SK-N-DZ (cell line): ENCODE results near the gene SUMO3.
A peak's percentile ranks its signal among the peaks of the same experiment; 100 is the strongest.

Experiments used
- DNase-seq: peaks from one replicate; pipeline ENCODE4 v3.0.0-alpha.2; 2015; ENCODE audit warnings: low spot score

Gene SUMO3

GRCh38 chr21:44803651-44804050, 14.2 kb downstream of the SUMO3 start:
- no peak for DNase-seq

GRCh38 chr21:44802396-44803153, 15.3 kb downstream of the SUMO3 start:
- DNase-seq, result no peak

GRCh38 chr21:44801468-44802395, 16.1 kb downstream of the SUMO3 start, which contains the start of gene UBE2G2:
Gene UBE2G2, minus strand, starts transcription at chr21:44801820. Its CDS starts 72 bp downstream, at chr21:44801748.
- peak; percentile 77 for DNase-seq

- peak; percentile 17 for DNase-seq
These were observed 16.8 kb downstream of the SUMO3 start for GRCh38 chr21:44800971-44801467.

- DNase-seq, result peak; percentile 36
These were observed 17.8 kb downstream of the SUMO3 start for GRCh38 chr21:44800103-44800502.

GRCh38 chr21:44799646-44800045, 18.2 kb downstream of the SUMO3 start:
- no peak for DNase-seq

- DNase-seq, result no peak
These were observed 20.1 kb downstream of the SUMO3 start for GRCh38 chr21:44797775-44798174.

- DNase-seq, result no peak
These were observed 22.5 kb downstream of the SUMO3 start for GRCh38 chr21:44795342-44795741.

GRCh38 chr21:44793592-44794374, 24.1 kb downstream of the SUMO3 start:
- DNase-seq, result no peak

GRCh38 chr21:44792702-44793591, 24.9 kb downstream of the SUMO3 start:
- DNase-seq, result peak; percentile 53

GRCh38 chr21:44791993-44792392, 25.9 kb downstream of the SUMO3 start:
- no peak for DNase-seq

- DNase-seq, result no peak
These were observed 26.6 kb downstream of the SUMO3 start for GRCh38 chr21:44791246-44791645.

- no peak for DNase-seq
These were observed 27.5 kb downstream of the SUMO3 start for GRCh38 chr21:44790368-44790767.

- no peak for DNase-seq
These were observed 28.0 kb downstream of the SUMO3 start for GRCh38 chr21:44789880-44790279.

GRCh38 chr21:44785620-44786335, 32.1 kb downstream of the SUMO3 start:
- no peak for DNase-seq

- DNase-seq, result no peak
These were observed 33.1 kb downstream of the SUMO3 start for GRCh38 chr21:44784810-44785209.

GRCh38 chr21:44783020-44783696, 34.7 kb downstream of the SUMO3 start:
- no peak for DNase-seq

- DNase-seq, result no peak
These were observed 36.9 kb downstream of the SUMO3 start for GRCh38 chr21:44780767-44781459.

GRCh38 chr21:44780137-44780502, 37.7 kb downstream of the SUMO3 start:
- no peak for DNase-seq
